Measurements from ENCODE around the gene EXOC6. TPM values are rescaled to one million over a fixed set of nuclear protein-coding genes. Genes with fewer than 3 reads are reported as not detected.

Gene EXOC6
- total and polyA plus RNA-seq, 10 of the 15 experiments (the other 5 are each of a cell fraction or from before 2014, with no cell fraction given): 7.6 to 53.8 (median 13.3) TPM

DNA sequence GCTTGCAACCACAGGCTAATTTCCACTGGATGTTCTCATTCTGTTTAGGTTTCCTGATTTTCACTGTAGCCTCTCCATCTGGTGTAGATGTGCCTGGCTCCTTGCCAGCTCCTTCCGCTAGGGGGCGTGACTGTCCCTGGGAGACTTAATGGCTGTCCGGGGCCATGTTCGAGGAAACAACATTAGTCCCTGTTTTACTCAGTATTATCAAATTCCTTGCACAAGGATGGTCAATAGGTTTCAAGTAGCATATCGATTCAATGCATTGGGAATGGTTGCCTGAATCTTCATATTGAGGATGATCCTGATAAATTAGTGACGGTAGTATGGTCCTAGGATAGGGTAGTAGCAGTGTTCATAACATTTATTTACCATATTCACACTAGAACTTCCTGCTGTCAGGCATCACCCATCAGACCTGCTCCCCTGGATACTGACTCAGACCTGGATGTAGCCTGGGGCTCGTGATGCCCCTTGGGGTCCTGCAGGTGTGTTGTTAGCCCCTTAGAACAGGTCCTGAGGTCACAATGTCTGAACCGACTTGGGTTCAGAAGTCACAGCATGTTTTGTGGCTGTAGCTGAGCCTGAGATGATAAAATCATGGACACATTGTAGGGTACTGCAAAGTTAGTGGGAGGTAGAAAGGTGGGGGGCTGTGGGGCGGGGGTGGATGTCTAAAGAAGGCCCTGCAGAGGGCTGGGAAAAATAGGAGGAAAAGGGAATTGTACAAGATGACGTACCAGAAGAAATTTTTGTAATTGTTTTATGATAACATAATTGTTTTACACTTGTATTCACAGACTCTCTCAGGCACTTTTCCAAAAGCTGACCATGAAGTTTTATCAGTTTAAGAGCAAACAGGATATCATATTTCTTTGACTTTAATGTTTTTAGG is 8.9 kb upstream of the EXOC6 start:
- Histone ChIP-seq H4K20me1 (ENCODE audit: control insufficient read depth, insufficient read depth) (no peaks in the 10 kb centered on the region), H3K4me3 (no peak overlapping the region), H3K27me3 (replicated peaks in 1 of 2; ENCODE audit: control insufficient read depth in 2 of 2, insufficient read depth in 2 of 2, low read length in 1 of 2) (no peaks in the 10 kb centered on the region), H3K9ac (ENCODE audit: control insufficient read depth, insufficient read depth, low read length) (no peak overlapping the region), H3K36me3 (ENCODE audit: control insufficient read depth in 2 of 2, insufficient read depth in 2 of 2, low read length in 1 of 2) (no peaks in the 10 kb centered on the region), H3K27ac (ENCODE audit: control insufficient read depth, insufficient read depth) (no peak overlapping the region), H3K4me1 (ENCODE audit: control insufficient read depth, insufficient read depth, low read length) (no peaks in the 10 kb centered on the region), H3K4me2 (ENCODE audit: control insufficient read depth, insufficient read depth) (no peak overlapping the region), H3K9me3 (replicated peaks; ENCODE audit: control insufficient read depth, insufficient read depth, low read length) (no peaks in the 10 kb centered on the region), H3K79me2 (ENCODE audit: control insufficient read depth, insufficient read depth, low read length) (no peaks in the 10 kb centered on the region), H2AFZ (ENCODE audit: control insufficient read depth, low read depth, low read length) (no peak overlapping the region)
- ATAC-seq (peak; percentile 67), FAIRE-seq (no peak), DNase-seq (ENCODE audit: low read depth, low spot score) (no peak)
- in situ Hi-C loops (cut with MboI): no loop called here
- POLR2A ChIA-PET: interaction anchor here (0.5 kb wide), 1 partner anchor 284 kb away, joined by 4 read pairs; no protein-coding TSS in a partner anchor
- RAD21 ChIA-PET (ENCODE audit: unreplicated experiment): interaction anchor here (0.6 to 0.8 kb wide), 2 partner anchors 49 to 240 kb away, joined by 4 read pairs; no protein-coding TSS in a partner anchor
- intact Hi-C loops (cut with micrococcal nuclease; ENCODE audit: unreplicated experiment): loop anchor here (10.0 kb wide), 1 partner anchor 245 kb away; the partner anchor contains the start of gene KIF11
- no TSS peak for BruUV-seq (replicated peaks)
- WGBS (ENCODE audit: insufficient coverage, insufficient replicate concordance, low lambda C conversion rate, missing lambda C conversion rate): 33% methylated on average over 9 of the region's 10 CpGs
- CTCF ChIA-PET: interaction anchor here (0.8 to 3.4 kb wide), 11 partner anchors 8 to 265 kb away, joined by 3 to 19 read pairs (median 4); partner anchors contain the start of genes EXOC6 and IDE
- SMC1A ChIA-PET (ENCODE audit: uncharacterized antibody, unreplicated experiment): interaction anchor here (0.8 to 1.9 kb wide), 2 partner anchors 8 to 41 kb away, joined by 3 to 7 read pairs; partner anchors contain the start of gene EXOC6
- TF ChIP-seq WRNIP1 (IDR thresholded peaks at IDR 0.05; ENCODE audit: borderline replicate concordance, low read depth, low read length) (no peak), BRCA1 (IDR thresholded peaks at IDR 0.05; ENCODE audit: low read depth, low read length) (no peak), SMC3 (IDR thresholded peaks at IDR 0.05; ENCODE audit: borderline replicate concordance, low read length) (0 out of 2 replicates have a peak, but pooled peaks have one; percentile 4), DPF2 (IDR thresholded peaks at IDR 0.05) (no peak), RELA (IDR thresholded peaks at IDR 0.05; ENCODE audit: borderline replicate concordance, partially characterized antibody) (no peak), BACH1 (IDR thresholded peaks at IDR 0.05; ENCODE audit: borderline replicate concordance) (no peak), NR2C2 (IDR thresholded peaks at IDR 0.05; ENCODE audit: borderline replicate concordance, control insufficient read depth, insufficient read length, low read depth) (no peak), SP1 (IDR thresholded peaks at IDR 0.05; ENCODE audit: low read depth, low read length) (no peak), NBN (IDR thresholded peaks at IDR 0.05) (no peak), ZNF592 (IDR thresholded peaks at IDR 0.05) (no peak)
- TF ChIP-seq, protein P1, sequence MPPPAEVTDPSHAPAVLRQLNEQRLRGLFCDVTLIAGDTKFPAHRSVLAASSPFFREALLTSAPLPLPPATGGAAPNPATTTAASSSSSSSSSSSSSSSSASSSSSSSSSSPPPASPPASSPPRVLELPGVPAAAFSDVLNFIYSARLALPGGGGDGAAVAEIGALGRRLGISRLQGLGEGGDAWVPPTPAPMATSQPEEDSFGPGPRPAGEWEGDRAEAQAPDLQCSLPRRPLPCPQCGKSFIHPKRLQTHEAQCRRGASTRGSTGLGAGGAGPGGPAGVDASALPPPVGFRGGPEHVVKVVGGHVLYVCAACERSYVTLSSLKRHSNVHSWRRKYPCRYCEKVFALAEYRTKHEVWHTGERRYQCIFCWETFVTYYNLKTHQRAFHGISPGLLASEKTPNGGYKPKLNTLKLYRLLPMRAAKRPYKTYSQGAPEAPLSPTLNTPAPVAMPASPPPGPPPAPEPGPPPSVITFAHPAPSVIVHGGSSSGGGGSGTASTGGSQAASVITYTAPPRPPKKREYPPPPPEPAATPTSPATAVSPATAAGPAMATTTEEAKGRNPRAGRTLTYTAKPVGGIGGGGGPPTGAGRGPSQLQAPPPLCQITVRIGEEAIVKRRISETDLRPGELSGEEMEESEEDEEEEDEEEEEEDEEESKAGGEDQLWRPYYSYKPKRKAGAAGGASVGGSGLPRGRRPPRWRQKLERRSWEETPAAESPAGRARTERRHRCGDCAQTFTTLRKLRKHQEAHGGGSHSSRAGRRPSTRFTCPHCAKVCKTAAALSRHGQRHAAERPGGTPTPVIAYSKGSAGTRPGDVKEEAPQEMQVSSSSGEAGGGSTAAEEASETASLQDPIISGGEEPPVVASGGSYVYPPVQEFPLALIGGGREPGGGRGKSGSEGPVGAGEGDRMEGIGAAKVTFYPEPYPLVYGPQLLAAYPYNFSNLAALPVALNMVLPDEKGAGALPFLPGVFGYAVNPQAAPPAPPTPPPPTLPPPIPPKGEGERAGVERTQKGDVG (CRISPR knock-in tag; IDR thresholded peaks at IDR 0.05): no peak
- TF ChIP-seq, protein P2, sequence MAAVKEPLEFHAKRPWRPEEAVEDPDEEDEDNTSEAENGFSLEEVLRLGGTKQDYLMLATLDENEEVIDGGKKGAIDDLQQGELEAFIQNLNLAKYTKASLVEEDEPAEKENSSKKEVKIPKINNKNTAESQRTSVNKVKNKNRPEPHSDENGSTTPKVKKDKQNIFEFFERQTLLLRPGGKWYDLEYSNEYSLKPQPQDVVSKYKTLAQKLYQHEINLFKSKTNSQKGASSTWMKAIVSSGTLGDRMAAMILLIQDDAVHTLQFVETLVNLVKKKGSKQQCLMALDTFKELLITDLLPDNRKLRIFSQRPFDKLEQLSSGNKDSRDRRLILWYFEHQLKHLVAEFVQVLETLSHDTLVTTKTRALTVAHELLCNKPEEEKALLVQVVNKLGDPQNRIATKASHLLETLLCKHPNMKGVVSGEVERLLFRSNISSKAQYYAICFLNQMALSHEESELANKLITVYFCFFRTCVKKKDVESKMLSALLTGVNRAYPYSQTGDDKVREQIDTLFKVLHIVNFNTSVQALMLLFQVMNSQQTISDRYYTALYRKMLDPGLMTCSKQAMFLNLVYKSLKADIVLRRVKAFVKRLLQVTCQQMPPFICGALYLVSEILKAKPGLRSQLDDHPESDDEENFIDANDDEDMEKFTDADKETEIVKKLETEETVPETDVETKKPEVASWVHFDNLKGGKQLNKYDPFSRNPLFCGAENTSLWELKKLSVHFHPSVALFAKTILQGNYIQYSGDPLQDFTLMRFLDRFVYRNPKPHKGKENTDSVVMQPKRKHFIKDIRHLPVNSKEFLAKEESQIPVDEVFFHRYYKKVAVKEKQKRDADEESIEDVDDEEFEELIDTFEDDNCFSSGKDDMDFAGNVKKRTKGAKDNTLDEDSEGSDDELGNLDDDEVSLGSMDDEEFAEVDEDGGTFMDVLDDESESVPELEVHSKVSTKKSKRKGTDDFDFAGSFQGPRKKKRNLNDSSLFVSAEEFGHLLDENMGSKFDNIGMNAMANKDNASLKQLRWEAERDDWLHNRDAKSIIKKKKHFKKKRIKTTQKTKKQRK (IDR thresholded peaks at IDR 0.05; ENCODE audit: low read depth, low read length): no peak
